Prostate gland (tissue), 2 donors: ENCODE results near the gene COL6A5.

Source experiments
- CTCF ChIP-seq, 4 experiments: fragments of 200-600 bp in 2 of 4; fragments of 450-650 bp in 2 of 4; sonication (generic) in 2 of 4; IDR thresholded peaks; 1 replicate in 3 of 4; 2 replicates in 1 of 4; pipeline ENCODE4 v1.5.1; 2016 to 2019; ENCODE audit warnings: antibody characterized with exemption in 4 of 4, mild to moderate bottlenecking in 2 of 4, moderate library complexity in 2 of 4
- POLR2AphosphoS5 ChIP-seq: sonication (generic); formaldehyde crosslinking; IDR thresholded peaks from one replicate; pipeline ENCODE4 v1.6.1; 2017; ENCODE audit warnings: antibody characterized with exemption

GRCh38 chr3:130462089-130462488 is 116.6 kb downstream of the COL6A5 start:
- no peak for TF ChIP-seq CTCF (IDR thresholded peaks at IDR 0.05)
- TF ChIP-seq POLR2AphosphoS5: no peak
